ENCODE results near the gene SEPTIN6.

The SEPTIN6 gene

DNA sequence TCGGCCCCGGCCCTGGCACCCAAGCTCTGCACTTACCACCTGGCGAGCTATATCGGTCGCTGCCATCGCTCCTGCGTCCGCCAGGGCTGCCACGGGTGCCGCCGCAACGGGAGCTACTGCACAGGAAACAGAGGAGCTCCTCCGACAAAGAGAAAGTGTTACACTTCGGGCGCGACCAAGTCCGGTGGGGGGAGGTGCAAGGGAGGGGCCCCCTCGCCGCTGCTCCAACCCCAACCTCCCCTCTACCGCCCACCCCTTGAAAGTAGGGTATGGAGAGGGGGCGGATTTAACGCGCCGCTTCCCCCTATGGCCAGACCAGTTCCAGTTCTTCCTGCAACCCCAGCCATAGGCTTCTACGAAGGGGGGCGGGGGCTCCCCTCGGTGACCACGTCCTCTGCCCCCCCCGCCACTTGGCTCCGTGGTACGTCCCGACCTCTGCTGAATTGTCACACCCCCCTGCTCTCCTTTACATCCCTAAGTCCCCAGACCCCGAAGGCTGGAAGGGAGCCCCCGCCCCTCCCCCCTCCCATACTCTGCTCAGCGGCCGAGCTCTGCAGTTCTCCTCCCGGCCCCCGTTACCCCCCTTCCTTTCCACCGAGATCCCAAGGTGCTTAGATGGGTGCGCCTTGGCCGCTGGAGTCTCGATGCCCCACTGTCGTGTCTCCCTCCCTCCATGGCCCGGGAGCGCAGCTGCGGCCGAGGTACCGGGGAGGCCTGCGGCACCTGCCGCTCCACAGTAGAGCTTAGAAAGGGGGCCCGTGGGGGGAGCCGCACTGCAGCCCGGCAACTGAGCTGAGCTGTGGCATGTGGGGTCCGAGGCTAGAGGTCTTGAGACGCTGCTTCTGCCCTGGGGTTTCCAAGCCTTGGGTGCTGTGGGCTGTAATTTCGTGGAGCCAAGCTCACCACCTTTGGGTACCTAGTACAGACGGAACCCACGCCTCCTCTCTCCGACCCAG lies at the start of gene SEPTIN6:
TSS of gene SEPTIN6 (minus strand) at position 129 of the 956 bp plus-strand sequence. CDS start at position 66, 63 bp downstream.
- DNase-seq (ENCODE audit: low spot score): peak; percentile 91

- DNase-seq (ENCODE audit: low spot score): no peak
These were observed 45.8 kb upstream of the SEPTIN6 start for GRCh38 chrX:119738742-119739141.

- no peak for DNase-seq (ENCODE audit: low spot score)
These were observed 43.3 kb upstream of the SEPTIN6 start for GRCh38 chrX:119736206-119736764.

GRCh38 chrX:119735467-119735866 lies 42.5 kb upstream of the SEPTIN6 start:
- DNase-seq (ENCODE audit: low spot score): no peak

GRCh38 chrX:119734897-119735339 lies 42.0 kb upstream of the SEPTIN6 start:
- DNase-seq (ENCODE audit: low spot score): no peak

GRCh38 chrX:119729408-119730201 lies 36.6 kb upstream of the SEPTIN6 start:
- DNase-seq (ENCODE audit: low spot score): peak; percentile 78

DNA sequence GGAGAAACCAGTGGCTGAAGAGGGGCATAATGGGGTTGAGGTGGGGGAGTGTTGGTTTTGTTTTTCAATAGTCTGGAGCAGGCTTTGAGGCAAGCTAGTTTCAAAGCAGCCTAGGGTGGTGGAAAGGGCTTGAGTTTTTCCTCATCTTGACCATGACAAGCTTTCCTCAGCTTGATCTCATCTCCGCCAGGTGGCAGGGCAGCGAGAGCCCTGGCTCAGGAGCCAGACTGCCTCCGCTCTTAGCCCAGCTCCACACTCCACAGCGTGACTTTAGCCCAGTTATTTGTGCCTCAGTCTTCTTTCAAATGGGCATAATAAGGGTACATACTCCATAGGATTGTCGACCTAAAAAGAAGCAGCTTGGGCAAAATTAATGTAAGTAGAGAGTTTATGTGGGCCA lies 35.5 kb upstream of the SEPTIN6 start:
- peak; percentile 17 for DNase-seq (ENCODE audit: low spot score)

- no peak for DNase-seq (ENCODE audit: low spot score)
These were observed 34.1 kb upstream of the SEPTIN6 start for GRCh38 chrX:119726900-119727555.

DNA sequence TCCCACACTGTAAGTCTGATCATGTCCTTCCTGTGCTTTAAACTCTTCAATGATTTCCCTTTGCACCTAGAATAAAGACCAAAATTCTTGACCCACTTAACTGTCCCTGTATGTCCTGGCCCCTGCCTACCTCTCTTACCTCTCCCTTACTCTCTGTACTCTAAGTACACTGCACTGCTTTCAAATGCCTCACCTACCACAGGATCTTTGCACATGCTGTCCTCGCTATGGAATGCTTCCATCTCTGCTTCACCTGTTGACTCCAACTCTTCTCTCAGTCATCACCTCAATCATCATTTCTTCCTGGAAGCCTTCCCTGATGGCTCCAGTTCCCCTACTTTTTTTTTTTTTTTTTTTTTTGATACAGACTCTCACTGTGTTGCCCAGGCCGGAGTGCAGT lies 29.0 kb upstream of the SEPTIN6 start:
- DNase-seq (ENCODE audit: low spot score): no peak

GRCh38 chrX:119721487-119721886 lies 28.5 kb upstream of the SEPTIN6 start:
- no peak for DNase-seq (ENCODE audit: low spot score)

DNA sequence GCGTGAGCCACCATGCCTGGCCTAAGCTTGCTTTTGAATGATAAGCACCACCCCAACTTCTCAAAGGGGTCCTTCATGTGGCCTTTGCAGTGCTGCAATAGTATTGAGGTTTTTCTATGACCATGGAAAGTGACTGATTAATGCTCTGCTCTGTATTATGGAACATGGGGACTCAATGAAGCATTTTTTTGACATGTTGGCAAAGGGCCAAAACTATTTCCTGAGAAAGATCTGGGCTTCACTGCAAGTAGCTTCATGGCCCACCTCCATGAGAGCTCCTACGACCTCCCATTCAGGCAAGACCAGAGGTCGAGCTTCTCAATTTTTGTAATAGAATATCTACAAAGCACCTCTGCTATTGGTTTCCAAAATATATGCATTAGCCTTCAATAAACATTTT lies 16.7 kb upstream of the SEPTIN6 start:
- DNase-seq (ENCODE audit: low spot score): no peak

- DNase-seq (ENCODE audit: low spot score): no peak
These were observed 16.0 kb upstream of the SEPTIN6 start for GRCh38 chrX:119708936-119709335.

DNA sequence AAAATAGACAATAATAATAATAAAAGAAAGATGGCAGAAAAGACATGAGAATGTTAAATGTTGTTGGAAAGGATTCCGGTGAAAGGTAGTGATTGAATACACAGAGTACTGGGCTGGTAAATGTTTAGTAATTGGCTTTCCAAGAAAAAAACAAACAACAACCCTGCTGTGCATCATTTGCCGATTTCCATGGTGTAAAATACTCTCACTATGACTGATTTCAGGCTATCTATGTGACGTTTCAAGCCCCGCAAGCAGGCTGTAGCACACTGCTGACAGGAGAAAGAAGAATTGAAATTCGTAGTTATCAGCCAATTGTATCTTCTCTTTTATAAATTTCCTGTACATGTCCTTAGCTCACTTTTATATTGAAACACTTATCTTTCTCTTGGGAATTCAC lies 13.6 kb upstream of the SEPTIN6 start:
- DNase-seq (ENCODE audit: low spot score): no peak

- peak; percentile 66 for DNase-seq (ENCODE audit: low spot score)
These were observed 5.9 kb upstream of the SEPTIN6 start for GRCh38 chrX:119698845-119699244.

GRCh38 chrX:119696251-119696890 lies 3.4 kb upstream of the SEPTIN6 start:
- peak; percentile 65 for DNase-seq (ENCODE audit: low spot score)

DNA sequence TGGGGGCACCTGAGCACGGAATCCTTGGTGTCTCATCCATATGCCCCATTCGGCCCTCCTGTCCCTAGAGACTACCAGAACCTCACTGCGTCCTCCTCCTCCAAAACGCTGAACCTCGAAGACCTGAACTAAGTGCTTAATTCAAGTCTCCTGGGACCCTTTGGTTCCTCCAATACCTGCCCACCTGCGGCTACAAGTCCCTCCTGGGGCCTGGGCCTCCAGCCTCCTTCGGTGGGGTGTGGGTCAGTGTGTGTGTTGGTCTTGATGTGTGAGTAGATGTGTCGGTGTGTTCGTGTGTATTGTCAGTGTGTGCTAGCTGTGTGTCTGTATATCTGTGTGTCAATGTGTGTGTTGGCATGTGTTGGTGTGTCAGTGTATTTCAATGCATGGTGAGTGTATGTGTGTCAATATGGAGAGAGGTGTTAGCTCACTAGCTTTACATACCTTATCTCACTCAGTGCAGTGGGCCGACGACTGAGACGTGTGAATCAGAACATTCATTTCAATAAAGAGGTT lies 2.6 kb upstream of the SEPTIN6 start:
- DNase-seq (ENCODE audit: low spot score): peak; percentile 56

GRCh38 chrX:119694601-119695534 lies 1.9 kb upstream of the SEPTIN6 start:
- DNase-seq (ENCODE audit: low spot score): peak; percentile 17

DNA sequence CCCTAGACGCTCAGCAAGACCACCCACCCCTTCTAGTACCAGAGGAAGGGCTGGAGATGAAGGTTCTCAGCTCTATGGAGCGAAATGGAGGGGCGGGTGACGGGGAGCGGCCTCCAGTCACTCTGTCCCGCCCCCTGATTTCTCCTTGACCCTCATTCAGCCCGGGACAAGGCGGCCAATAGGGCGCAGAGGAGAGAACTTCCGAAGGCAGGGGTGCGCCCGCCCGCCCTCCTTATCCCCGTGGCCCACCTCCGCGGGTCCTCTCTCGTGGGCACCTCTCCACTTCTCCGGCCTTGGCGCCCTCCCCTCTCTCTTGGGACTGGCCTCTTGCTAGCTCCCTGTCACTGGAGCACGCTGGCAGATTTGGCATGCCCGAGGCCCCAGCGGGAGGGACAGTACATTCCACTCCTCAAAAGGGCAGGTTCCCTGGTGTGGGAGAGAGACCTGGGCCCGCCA lies 1.1 kb upstream of the SEPTIN6 start:
- no peak for DNase-seq (ENCODE audit: low spot score)

- peak; percentile 78 for DNase-seq (ENCODE audit: low spot score)
These were observed 553 bp downstream of the SEPTIN6 start for GRCh38 chrX:119692191-119693039.
